GM06990 (cell line): ENCODE results near the gene MFSD12.

Experiments used
- DNase-seq: peaks from one replicate; pipeline ENCODE4 v3.0.0-alpha.2; 2011; ENCODE audit not compliant: insufficient read length; ENCODE audit errors: extremely low read depth
- H3K27me3 ChIP-seq: replicated peaks from 2 replicates; pipeline ENCODE4 v1.6.0; 2011; ENCODE audit warnings: low read length; ENCODE audit not compliant: control insufficient read depth, insufficient read depth
- H3K36me3 ChIP-seq: 2 replicates; pipeline ENCODE4 v1.5.1; 2011; ENCODE audit warnings: low read length; ENCODE audit not compliant: control insufficient read depth, insufficient read depth
- H3K4me3 ChIP-seq: replicated peaks from 2 replicates; pipeline ENCODE4 v1.5.1; 2011; ENCODE audit warnings: low read depth, mild to moderate bottlenecking, control low read depth, low read length
- TF ChIP-seq, protein P1 (sequence below): IDR thresholded peaks from 2 replicates; pipeline ENCODE4 v1.5.1; 2011; ENCODE audit warnings: low read length, control low read depth, mild to moderate bottlenecking, inconsistent platforms; ENCODE audit not compliant: insufficient read depth, poor library complexity, severe bottlenecking

MFSD12 gene

DNA sequence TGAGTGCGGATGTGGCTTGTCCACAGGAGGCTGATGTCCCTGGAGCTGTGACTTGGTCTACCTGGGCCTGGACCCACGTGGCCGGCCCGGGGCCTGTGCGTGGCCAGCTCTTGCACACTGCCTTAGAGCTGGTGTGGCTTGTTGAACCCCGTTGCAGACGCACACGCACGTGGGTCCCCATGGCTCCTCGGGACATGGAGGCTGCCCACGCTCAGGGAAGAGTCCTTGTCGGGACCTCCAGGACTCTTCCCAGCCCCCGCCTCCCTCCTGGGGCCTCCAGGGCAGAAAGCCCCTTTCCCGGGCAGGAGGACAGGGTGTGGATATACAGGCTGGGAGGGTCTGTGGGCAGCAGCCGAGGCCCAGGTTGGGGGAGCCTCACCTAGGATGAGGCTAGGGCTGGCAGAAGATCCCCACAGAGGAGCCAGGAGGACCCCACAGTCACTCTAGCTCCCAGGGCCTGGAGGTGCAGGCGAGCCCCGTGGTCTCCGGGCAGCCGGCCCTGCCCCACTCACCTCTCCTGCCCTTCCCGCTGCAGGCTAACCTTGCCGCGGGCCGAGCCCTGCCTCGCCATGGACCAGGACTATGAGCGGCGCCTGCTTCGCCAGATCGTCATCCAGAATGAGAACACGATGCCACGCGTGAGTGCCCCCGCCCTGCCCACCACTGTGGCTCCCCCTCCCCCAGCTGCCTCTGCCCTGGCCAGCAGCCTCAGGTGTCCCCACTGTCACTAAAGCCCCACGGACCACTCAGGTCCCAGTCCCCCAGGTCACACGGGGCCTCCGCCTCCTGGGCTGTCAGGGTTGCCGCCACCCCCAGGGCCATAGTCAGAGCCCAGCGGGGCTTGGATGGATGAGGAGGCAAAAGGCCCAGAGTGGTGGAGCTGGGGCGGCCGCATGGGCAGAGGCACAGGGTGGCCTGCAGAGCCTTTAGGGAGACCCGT is 34.7 kb downstream of the MFSD12 start:
- H3K27me3 ChIP-seq = no peaks in the 10 kb centered on the region
- TF ChIP-seq, protein P1, sequence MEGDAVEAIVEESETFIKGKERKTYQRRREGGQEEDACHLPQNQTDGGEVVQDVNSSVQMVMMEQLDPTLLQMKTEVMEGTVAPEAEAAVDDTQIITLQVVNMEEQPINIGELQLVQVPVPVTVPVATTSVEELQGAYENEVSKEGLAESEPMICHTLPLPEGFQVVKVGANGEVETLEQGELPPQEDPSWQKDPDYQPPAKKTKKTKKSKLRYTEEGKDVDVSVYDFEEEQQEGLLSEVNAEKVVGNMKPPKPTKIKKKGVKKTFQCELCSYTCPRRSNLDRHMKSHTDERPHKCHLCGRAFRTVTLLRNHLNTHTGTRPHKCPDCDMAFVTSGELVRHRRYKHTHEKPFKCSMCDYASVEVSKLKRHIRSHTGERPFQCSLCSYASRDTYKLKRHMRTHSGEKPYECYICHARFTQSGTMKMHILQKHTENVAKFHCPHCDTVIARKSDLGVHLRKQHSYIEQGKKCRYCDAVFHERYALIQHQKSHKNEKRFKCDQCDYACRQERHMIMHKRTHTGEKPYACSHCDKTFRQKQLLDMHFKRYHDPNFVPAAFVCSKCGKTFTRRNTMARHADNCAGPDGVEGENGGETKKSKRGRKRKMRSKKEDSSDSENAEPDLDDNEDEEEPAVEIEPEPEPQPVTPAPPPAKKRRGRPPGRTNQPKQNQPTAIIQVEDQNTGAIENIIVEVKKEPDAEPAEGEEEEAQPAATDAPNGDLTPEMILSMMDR = no peak
- H3K36me3 ChIP-seq = peaks cover 18% of the 10 kb centered on the region
- no peak overlapping the region for H3K4me3 ChIP-seq
- DNase-seq = no peak

DNA sequence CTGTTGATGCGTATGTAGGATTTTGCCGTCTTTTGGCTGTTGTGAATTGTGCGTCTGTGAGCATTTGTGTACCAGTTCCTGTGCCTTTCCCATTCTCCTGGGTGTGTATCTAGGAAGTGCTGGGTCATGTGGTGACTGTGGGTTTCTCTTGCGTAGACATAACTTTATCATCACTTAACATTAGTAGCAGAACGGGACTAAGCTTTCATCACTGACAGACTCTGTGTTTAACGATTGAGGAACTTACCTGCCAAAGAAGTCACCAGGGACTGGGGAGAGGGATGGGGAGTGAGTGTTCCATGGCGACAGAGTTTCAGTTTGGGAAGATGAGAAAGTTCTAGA is 36.3 kb downstream of the MFSD12 start:
- no peak for DNase-seq
- TF ChIP-seq, protein P1 = no peak
- Histone ChIP-seq H3K27me3 (no peaks in the 10 kb centered on the region), H3K4me3 (no peak overlapping the region), H3K36me3 (peaks cover 10% of the 10 kb centered on the region)

DNA sequence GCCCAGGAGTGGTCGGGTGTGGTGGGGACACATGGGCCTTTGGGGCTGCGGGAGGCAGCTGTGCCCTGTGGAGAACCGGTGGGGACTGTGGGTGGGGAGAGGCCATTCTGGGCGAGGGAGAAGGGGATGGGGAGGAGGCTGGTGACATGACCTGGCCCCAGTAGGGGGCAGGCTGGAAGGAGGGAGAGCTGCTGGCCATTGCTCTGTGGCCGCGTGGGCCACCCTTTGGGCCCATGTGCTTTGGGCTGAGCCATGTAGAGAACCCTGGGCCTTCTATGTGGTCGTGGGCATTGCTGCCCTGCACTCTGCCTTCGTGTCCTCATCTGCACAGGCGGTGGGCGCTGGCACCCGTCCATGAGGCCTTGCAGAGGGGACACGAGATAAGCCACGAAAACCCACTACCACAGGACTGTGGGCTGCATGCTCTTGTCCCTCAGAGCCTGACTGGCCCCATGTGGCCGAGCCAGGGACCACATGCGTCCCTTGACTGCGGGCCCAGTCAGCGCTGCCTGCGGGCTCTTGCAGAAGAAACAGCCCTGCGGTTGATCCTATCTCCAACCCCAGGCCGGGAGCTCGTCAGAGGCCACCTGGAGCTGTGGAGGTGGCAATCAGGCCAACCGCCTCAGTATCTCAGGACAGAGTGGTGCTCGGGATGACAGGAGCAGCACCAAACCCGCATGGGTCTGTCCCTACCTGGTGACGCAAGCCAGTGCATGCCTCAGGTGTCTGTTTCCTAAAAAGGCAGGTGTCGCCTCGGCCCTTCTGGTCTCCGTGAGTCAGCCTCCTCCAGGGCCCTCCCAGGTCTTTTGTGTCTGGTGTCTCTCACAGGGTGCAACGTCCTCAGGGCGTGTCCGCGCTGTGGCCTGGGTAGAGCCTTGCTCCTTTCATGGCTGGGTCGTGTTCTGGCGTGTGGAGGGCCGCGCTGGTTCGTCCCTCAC is 37.0 kb downstream of the MFSD12 start:
- Histone ChIP-seq H3K4me3 (no peak overlapping the region), H3K36me3 (peaks cover 10% of the 10 kb centered on the region), H3K27me3 (no peaks in the 10 kb centered on the region)
- TF ChIP-seq, protein P1 = no peak
- no peak for DNase-seq

DNA sequence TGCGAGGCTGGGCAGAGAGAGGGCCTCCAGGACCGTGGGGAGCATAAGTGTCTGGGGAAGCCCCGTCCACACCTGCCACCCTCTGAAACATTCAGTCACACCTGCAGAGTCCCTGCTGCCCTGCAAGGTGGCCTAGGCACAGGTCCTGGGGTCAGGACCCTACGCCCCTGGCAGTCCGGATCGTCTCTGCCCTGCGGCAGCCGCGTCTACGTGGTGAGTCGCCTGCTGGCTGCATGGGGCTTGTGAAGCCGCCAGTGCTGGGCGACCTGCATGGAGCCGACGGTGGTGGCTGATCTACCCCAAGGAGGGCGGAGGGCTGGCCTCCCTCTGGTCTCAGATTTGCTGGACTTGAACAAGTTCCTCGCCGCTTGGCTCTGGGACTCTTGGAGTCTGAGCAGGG is 38.3 kb downstream of the MFSD12 start:
- H3K27me3 ChIP-seq = no peaks in the 10 kb centered on the region
- H3K36me3 ChIP-seq = peaks cover 7% of the 10 kb centered on the region
- no peak for DNase-seq
- H3K4me3 ChIP-seq = no peak overlapping the region
- TF ChIP-seq, protein P1 = no peak

DNA sequence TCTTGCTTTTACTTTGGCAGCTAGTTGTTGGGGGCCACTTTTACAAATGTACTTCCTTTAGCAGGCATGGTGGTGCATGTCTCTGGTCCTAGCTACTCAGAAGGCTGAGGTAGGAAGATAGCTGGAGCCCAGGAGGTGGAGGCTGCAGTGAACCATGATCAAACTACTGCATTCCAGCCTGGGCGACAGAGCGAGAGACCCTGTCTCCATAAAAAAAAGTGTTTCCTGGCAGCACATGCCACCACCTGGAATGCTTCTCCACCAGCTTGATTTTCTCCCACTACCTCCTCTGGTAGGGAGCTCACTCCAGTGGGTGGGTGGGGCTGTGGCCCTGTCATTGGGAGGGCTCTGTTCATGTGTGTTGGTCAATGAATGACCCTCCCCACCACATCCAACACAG is 38.7 kb downstream of the MFSD12 start:
- Histone ChIP-seq H3K4me3 (no peak overlapping the region), H3K36me3 (peaks cover 5% of the 10 kb centered on the region), H3K27me3 (no peaks in the 10 kb centered on the region)
- DNase-seq = no peak
- TF ChIP-seq, protein P1 = no peak
